Measurements from ENCODE around the gene MRPS2.

MRPS2 gene

GRCh38 chr9:135480071-135480939, 20.2 kb upstream of the MRPS2 start:
- DNase-seq (ENCODE audit: low spot score): peak; percentile 60

GRCh38 chr9:135480940-135481310, 19.6 kb upstream of the MRPS2 start:
- DNase-seq (ENCODE audit: low spot score): no peak

- no peak for DNase-seq (ENCODE audit: low spot score)
Observed at GRCh38 chr9:135482015-135482754, 18.3 kb upstream of the MRPS2 start.

- DNase-seq (ENCODE audit: low spot score): no peak
Observed at GRCh38 chr9:135484460-135485277, 15.8 kb upstream of the MRPS2 start.

- no peak for DNase-seq (ENCODE audit: low spot score)
Observed at GRCh38 chr9:135485385-135485784, 15.1 kb upstream of the MRPS2 start.

GRCh38 chr9:135485832-135486231, 14.7 kb upstream of the MRPS2 start:
- no peak for DNase-seq (ENCODE audit: low spot score)

GRCh38 chr9:135486267-135487065, 14.0 kb upstream of the MRPS2 start:
- no peak for DNase-seq (ENCODE audit: low spot score)

GRCh38 chr9:135487281-135488012, 13.0 kb upstream of the MRPS2 start:
- no peak for DNase-seq (ENCODE audit: low spot score)

- DNase-seq (ENCODE audit: low spot score): no peak
Observed at GRCh38 chr9:135488013-135488330, 12.5 kb upstream of the MRPS2 start.

- no peak for DNase-seq (ENCODE audit: low spot score)
Observed at GRCh38 chr9:135488527-135488926, 12.0 kb upstream of the MRPS2 start.

GRCh38 chr9:135489188-135489906, 11.1 kb upstream of the MRPS2 start:
- DNase-seq (ENCODE audit: low spot score): no peak

- no peak for DNase-seq (ENCODE audit: low spot score)
Observed at GRCh38 chr9:135490166-135490870, 10.2 kb upstream of the MRPS2 start.

GRCh38 chr9:135490980-135491464, 9.5 kb upstream of the MRPS2 start:
- no peak for DNase-seq (ENCODE audit: low spot score)

- no peak for DNase-seq (ENCODE audit: low spot score)
Observed at GRCh38 chr9:135491764-135492163, 8.7 kb upstream of the MRPS2 start.

- DNase-seq (ENCODE audit: low spot score): no peak
Observed at GRCh38 chr9:135492886-135493669, 7.4 kb upstream of the MRPS2 start.

GRCh38 chr9:135494791-135495559, 5.5 kb upstream of the MRPS2 start:
- no peak for DNase-seq (ENCODE audit: low spot score)

GRCh38 chr9:135498381-135499126, 1.9 kb upstream of the MRPS2 start:
- no peak for DNase-seq (ENCODE audit: low spot score)

All from iPS-NIHi11 (cell line).